ENCODE measurements around the gene DLG1.
"Not testable (repeated sequence)": the region's sequence is repeated elsewhere in the genome, so short reads cannot be mapped to it uniquely, and the experiment has no call there.

DLG1 gene

GRCh38 chr3:197289726-197290125, 8.7 kb downstream of the DLG1 start:
- no peak for DNase-seq (ENCODE audit: low spot score)

- no peak for DNase-seq (ENCODE audit: low spot score)
These were observed 11.7 kb downstream of the DLG1 start for GRCh38 chr3:197286678-197287077.

DNA sequence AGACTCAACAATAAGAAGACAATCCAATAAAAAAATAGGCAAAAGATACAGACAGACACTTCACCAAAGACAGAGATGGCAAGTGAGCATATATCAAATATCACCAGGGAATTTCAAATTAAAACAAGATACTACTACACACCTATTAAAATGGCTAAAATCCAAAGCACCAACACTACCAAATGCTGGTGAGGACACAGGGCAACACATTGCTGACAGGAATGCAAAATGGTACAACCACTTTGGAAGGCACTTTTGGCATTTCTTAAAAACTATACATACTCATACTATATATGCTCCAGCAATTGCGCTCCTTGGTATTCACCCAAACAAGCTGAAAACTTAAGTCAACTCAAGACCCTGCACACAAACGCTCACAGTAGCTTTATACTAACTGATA, 12.9 kb downstream of the DLG1 start:
- DNase-seq (ENCODE audit: low spot score), result no peak

DNA sequence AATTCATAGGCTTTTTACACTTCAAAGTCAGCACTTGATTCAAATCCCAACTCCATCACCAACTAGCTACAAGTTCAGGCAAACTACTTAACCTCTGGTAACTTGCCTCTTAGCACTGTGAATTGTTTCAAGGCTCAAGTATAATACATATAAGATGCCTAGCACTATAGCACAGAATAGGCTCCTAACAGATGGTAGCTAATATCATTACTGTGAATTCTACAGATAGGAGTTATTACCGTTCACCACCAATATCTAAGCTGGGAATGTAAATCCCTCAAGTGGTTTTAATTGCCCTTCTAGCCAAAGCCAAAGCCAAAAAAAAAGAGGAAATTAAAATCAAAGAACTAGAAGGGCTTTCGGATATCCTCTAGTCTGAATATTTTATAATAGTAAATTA, 15.4 kb downstream of the DLG1 start:
- DNase-seq (ENCODE audit: low spot score), result no peak

DNA sequence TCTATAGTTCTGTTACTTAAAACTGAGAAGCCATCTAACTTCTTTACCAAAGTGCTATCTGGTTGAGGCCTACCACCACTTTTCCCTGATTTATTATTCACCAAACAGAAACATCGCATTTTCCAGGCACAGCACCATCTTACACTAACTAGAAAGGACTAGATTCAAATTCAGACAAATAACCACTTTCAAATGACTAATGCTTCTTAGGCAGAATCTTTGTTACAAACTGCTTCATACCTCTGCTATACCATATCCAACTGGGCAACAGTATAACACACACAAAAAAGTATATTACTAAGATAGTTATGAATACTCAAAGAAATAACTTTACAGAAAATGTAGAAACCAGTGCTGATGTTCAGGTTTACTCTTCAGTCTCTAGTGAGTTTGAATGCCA, 16.6 kb downstream of the DLG1 start:
- DNase-seq (ENCODE audit: low spot score), result no peak

GRCh38 chr3:197280156-197280555, 18.3 kb downstream of the DLG1 start:
- DNase-seq (ENCODE audit: low spot score), result no peak

DNA sequence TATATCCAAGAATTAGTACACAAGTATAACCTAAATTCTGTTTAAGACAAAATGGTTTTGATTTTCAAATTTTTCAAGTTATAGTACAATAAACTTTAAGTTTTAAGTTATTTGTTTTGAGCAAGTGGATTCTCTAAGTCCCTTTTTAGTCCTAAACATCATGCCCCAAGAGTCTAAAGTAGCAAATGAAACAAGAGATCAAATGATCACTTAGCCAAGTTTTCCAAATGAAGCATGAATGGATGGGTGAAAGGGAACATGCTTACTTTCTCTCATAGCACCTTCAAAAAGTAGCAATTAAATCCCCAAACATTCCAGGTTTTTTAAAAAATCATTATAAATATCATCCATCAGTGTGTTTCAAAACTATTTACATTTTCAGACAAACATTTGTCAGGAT, 19.5 kb downstream of the DLG1 start:
- DNase-seq (ENCODE audit: low spot score), result no peak

DNA sequence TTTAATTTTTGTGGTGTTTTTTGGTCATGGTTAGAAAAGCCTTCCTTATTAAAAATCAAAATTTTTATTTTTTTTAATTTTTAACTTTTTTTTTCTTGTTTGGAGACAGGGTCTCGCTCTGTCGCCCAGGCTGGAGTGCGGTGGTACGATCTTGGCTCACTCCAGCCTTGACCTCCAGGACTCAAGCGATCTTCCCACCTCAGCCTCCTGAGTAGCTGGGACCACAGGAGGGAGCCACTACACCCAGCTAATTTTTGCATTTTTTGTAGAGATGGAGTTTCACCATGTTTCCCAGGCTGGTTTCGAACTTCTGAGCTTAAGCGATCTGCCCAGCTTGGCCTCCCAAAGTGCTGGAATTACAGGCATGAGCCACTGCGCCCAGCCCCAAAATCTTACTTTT, 21.6 kb downstream of the DLG1 start:
- not testable (repeated sequence) for DNase-seq (ENCODE audit: low spot score)

DNA sequence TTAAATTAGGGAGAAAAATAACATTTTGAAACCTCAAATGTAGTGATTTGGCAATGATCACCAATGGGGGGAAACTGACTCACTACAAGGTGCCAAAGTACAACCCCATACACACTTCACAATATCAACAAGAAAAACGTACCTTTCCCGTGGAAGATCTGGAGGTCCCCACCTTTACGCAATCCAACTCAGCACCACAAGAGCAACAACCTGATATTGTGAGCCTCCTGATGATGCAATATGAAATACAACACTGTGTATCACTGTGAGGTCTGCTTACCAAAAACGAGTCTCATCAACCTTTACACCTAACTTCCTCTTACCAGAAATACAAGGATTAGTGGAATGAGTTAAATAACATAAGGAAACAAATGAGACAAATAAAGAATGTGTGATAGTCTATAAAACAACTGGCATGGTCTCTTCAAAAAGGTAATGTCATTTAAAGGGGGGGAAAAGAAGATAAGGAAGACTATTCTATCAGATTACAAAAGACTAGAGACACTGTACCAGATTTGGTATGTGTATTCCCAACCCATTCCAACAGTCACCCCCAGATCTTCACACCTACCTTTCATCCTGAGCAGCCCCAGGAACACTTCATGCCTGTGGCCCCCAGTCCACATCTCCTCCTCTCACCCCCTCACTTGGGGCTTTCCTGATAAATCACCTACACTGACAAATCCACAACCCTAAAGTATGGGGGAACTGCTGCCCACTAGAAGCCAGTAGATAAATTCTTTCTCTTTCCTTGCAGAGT, 27.7 kb downstream of the DLG1 start:
- DNase-seq (ENCODE audit: low spot score), result no peak

- no peak for DNase-seq (ENCODE audit: low spot score)
These were observed 29.4 kb downstream of the DLG1 start for GRCh38 chr3:197269024-197269423.

DNA sequence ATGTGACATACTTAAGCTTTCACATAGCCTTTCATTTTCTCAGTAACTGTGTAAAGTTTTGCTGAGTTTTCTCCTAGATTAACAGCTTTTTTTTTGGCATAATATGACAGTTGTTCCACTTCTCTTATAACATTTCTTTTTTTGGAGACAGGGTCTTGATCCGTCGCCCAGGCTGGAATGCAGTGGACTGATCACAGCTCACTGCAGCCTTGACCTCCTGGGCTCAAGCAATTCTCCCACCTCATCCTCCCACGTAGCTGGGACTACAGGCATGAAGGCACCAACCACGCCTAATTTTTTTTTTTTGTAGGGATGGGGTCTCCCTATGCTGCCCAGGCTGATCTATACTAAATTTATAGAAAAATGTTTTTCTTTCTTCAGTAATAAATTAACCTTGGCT, 30.1 kb downstream of the DLG1 start:
- DNase-seq (ENCODE audit: low spot score), result no peak

DNA sequence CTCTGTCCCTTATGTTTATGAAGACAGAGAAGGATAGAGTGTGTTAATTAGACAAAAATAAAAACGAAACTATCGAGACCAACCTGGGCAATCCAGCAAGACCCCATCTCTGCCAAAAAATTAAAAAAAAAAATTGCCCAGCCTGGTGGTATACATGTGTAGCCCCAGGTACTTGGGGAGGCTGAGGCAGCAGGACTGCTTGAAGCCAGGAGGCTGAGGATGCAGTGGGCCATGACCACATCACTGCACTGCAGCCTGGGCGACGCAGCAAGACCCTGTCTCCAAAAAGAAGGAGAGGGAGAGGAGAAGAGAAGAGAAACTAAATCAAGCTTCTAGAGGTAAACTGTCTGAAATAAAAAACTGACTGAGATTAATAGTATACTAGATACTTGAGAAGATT, 32.1 kb downstream of the DLG1 start:
- DNase-seq (ENCODE audit: low spot score), result no peak

DNA sequence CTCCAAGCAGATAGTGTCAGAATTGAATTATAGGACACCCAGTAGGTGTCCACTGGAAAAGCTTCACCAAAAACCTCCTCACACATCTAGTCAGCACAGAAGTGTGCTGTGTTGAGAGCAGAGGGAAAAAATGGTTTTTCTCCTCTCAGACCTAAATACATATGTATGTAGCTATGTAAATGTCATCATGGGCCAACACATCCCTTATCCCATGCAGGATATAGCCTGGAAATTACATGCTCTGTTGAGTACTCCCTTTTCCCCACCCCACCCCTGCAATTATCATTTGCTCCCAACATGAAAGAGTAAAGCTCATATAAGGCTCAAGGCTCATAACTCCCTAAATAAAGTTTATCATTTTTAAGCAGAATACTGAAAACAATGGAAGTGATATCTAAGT, 35.7 kb downstream of the DLG1 start:
- no peak for DNase-seq (ENCODE audit: low spot score)

GRCh38 chr3:197261164-197261509, 37.3 kb downstream of the DLG1 start:
- no peak for DNase-seq (ENCODE audit: low spot score)

DNA sequence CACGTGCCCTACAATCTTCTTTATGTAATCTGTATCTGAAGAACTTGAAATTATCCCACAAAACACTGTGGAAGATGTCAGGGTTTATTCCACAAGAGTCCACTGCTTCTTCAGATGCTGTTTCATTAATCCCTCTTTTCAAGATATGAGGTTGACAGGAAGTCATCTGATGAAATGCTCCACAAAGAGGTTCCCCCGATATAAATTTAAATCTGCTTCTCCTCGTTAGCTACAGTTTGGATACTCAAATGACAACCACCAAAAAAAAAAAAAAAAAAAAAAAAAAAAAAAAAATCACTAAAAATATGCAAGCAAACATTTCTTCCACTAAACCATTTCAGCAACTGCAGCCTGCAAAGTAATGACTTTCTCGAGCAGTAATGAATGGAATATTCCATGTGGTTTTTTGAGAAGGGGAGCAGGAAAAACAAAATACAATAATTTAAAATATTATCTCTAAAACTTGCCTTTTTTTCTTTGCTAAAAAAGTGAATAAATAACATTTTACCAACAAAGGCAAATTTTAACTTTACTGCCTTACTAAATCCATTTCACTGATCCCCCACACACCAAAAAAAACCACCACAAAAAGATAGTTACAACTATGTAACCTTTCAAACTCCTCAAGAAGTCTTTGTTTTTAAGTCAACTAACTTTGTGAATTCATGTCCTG, 37.8 kb downstream of the DLG1 start:
- no peak for DNase-seq (ENCODE audit: low spot score)

DNA sequence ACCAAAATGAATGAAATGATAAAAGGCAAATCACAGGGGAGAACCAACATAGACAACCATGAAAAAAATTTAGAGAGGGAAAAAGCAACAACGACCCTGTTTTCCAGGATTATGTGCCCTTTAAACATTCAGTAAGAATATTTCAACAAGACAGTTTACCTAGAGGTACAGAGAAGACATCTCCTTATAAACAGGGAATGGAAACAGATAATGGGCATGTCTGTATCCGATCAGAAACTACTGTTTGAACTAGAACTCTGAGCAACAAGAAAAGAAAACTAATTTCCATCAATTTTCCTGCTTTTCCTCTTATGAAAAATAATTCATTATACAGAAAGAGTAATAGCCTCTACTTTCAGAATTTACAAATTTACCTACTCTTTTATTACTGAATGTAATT, 39.3 kb downstream of the DLG1 start:
- no peak for DNase-seq (ENCODE audit: low spot score)

DNA sequence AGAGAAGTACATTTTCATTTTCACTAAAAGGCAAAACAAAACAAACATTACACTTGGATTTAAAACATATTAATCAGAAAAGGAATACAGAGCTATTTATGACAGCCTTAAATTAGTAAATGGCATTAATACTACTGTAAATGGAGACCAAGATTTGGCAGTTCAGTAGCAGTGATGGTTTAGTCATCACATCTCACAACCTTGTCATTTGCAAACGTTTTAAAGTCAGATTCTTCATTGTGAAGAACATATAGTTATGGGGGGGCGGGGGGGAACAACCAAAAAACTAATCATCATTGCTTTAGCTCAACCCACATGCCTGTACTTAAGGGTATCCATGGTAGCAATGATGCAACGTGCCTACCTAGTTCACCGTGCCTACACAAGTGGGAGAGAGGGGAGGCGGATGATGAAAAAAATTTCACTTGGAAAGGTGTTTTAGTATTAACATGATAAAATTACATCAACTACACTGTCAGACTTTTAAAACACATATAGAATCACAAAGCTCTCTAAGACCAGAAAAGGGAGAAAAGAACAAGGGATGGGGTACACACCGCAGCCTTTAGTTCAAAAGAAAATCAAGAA, 40.1 kb downstream of the DLG1 start:
- no peak for DNase-seq (ENCODE audit: low spot score)

- DNase-seq (ENCODE audit: low spot score), result no peak
These were observed 40.7 kb downstream of the DLG1 start for GRCh38 chr3:197257711-197258110.

DNA sequence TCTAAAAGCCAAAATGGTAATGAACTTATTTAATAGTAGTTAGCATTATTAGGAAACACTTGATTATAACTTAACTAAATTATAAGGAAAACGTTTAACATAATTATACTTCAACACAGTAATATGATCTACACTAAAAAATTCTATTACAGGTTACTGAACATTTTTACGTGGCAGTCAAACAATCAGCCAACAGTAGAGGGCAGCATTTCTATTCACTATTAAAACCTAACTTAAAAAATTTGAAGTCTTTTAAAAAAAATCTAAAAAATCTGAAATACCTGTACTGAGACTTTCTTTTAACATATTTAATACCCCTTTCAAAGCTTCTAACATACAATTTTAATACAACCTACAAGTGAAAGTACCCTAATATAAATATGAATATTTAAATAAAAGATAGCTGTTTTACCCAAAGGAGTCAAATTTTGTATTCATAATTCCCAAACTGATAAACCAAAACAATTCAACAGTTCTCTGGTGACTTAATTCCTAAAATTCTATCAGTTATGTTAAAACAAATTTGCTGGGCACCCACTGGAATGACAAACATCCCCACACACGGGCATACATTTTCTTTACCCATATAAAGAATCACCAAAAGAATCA, 41.5 kb downstream of the DLG1 start:
- no peak for DNase-seq (ENCODE audit: low spot score)

- no peak for DNase-seq (ENCODE audit: low spot score)
These were observed 42.3 kb downstream of the DLG1 start for GRCh38 chr3:197256104-197256503.

DNA sequence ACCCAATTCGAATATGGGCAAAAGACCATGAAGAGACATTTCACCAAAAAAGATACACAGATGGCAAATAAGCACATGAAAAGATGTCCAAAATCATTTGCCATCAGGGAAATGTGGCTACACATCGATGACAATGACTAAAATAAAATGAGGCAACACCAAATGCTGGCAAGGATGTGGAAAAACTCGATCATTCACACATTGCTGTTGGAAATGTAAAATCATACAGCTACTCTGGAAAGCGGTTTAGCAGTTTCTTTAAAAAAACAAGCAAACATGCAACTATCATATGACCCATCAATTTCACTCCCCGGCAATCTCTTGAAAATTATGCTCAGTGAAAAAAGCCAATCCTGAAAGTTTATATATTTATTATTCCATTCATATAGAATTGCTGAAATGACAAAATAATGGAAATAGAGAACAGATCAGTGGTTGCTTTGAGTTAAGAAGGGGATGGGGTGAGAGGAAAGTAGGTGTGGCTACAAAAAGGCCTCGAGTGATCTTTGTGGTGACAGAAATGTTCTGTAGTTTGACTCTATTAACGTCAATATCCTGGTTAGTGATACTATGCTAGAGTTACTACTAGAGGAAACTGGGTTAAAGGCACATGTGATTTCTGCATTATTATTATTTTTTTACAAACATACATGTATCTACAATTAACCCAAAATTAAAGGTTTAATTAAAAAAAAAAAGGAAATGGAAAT, 45.0 kb downstream of the DLG1 start:
- DNase-seq (ENCODE audit: low spot score), result no peak

DNA sequence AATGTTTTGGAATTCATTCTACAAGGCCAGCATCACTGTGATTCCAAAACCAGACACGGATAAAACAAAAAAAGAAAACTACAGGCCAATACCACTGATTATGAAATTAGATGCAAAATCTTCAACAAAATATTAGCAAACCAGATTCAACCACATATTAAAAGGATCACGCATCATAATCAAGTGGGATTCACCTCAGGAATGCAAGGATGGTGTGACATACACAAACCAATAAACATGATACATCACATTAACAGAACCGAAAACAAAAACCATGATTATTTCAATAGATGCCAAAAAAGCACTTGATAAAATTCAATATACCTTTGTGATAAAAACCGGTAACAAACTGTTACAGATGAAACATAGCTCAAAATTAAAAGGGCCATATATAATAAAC, 48.9 kb downstream of the DLG1 start:
- DNase-seq (ENCODE audit: low spot score), result no peak

GRCh38 chr3:197248341-197248740, 50.1 kb downstream of the DLG1 start:
- DNase-seq (ENCODE audit: low spot score), result no peak
